ENCODE data around the gene RBM6.

DNA sequence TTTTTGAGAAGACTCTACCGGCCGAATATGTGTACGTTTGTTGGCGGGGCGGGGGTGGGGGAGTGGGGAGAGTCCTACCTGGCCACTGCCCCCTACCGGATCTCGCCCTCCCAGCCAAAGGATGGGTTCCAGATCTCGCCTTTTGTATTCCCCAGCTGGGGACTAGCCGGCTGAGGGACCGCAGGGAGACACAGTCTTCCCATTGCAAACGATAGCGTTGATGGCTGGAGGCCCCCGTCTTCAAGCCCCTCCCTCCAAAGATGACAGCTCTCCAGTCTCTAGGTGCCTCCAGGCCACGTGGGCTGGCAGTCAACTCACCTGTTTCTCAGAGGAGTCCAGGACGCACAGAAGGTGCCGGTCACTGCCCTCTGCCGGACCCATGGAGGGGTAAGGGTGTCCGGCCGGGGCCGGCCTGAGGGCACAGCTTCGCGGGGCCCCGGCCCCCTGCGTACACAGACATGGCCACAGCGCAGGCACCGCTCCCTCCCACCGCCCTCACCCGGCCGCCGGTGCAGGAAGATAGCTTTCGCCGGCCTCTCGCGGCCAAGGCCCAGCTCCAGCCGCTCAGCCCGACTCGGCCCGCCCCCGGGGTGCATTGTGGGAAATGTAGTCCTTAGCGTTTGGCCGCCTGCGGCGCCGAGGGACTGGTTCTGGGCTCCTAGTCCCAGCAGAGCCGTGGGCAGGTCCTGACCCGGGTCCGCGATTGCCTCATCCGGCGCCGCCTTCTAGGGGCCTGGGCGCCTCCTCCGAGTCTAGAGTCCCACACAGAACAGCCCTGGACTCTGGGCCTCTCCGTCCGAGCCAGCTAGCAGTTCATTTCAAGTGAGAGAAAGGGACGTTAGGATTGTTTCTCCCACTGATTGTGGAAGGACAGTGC, 10.4 kb upstream of the RBM6 start, which contains the start of gene MON1A:
- TF ChIP-seq CTCF (IDR thresholded peaks at IDR 0.05 in 8 of 11, conservative IDR thresholded peaks at IDR 0.05 in 3 of 11) (peak in 7 of 11 experiments; percentile 11 to 40 (median 24)), POLR2A (IDR thresholded peaks at IDR 0.05) (peak in 1 of 3 donors; percentile 47)
